ENCODE results near the gene STRN. TPM values are rescaled to one million over a fixed set of nuclear protein-coding genes. Genes with fewer than 3 reads are reported as not detected.
A peak's percentile ranks its signal among the peaks of the same experiment; 100 is the strongest.
"Not testable (repeated sequence)": the region's sequence is repeated elsewhere in the genome, so short reads cannot be mapped to it uniquely, and the experiment has no call there.

Gene STRN
- total and polyA plus RNA-seq, 2 donors (not counting 1 experiment from before 2014, with no cell fraction given): 13.7 to 19.9 TPM

GRCh38 chr2:36941867-36942266, 24.5 kb downstream of the STRN start:
- H2AFZ ChIP-seq (ENCODE audit: low read length): no peak overlapping the region
- TF ChIP-seq EZH2 (IDR thresholded peaks at IDR 0.05; ENCODE audit: low read length, missing control alignments) (no peak), CTCF (conservative IDR thresholded peaks at IDR 0.05 in 1 of 2, IDR thresholded peaks at IDR 0.05 in 1 of 2; ENCODE audit: low read depth in 1 of 2, low read length in 2 of 2) (no peak)
- no peak overlapping the region for H3K9ac ChIP-seq (ENCODE audit: insufficient read depth, low read length)
- no peaks in the 10 kb centered on the region for H3K4me1 ChIP-seq (ENCODE audit: control insufficient read depth, extremely low read depth, insufficient read depth, low read length)
- no peak for DNase-seq (ENCODE audit: low read depth in 2 of 2)
- no peaks in the 10 kb centered on the region for H3K9me3 ChIP-seq (ENCODE audit: control insufficient read depth, insufficient read depth, low read depth, low read length)
- no peak overlapping the region for H3K27ac ChIP-seq (ENCODE audit: insufficient read depth, low read length)
- H4K20me1 ChIP-seq (ENCODE audit: control insufficient read depth, extremely low read depth, insufficient read depth, low read length): no peaks in the 10 kb centered on the region
- H3K4me2 ChIP-seq (ENCODE audit: extremely low read depth, insufficient read depth, low read length): no peak overlapping the region
- no peak overlapping the region for H3K4me3 ChIP-seq (replicated peaks in 1 of 4; ENCODE audit: control extremely low read depth in 1 of 4, insufficient read depth in 1 of 4, low read depth in 3 of 4, low read length in 4 of 4)
- H3K36me3 ChIP-seq (ENCODE audit: control insufficient read depth, insufficient read depth, low read length): no peaks in the 10 kb centered on the region
- no peaks in the 10 kb centered on the region for H3K27me3 ChIP-seq (ENCODE audit: control insufficient read depth, insufficient read depth, low read length)
- no peaks in the 10 kb centered on the region for H3K79me2 ChIP-seq (ENCODE audit: control insufficient read depth, insufficient read depth, low read length)

DNA sequence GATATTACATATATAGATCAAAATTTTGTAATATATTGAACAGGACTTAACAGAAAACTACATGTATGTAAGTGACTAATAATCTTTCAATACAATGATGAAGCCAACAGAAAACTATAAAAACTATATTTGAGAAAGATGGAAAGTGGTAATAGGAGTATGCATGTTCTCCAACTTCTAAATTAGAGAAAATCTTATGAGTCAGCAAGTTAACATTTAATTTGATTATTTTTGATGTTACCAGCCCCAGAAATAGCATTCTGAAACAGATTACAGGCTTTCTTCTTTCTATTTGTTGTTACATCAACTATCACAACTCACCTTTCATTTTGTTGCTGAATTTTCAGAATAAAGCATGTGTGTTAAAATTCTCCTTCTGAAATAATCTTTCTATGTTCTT, 29.8 kb downstream of the STRN start:
- not testable (repeated sequence) for H3K27me3 ChIP-seq (ENCODE audit: control insufficient read depth, insufficient read depth, low read length); H3K27ac ChIP-seq (ENCODE audit: insufficient read depth, low read length); DNase-seq (ENCODE audit: low read depth in 2 of 2); H3K36me3 ChIP-seq (ENCODE audit: control insufficient read depth, insufficient read depth, low read length); H3K4me2 ChIP-seq (ENCODE audit: extremely low read depth, insufficient read depth, low read length); H3K9me3 ChIP-seq (ENCODE audit: control insufficient read depth, insufficient read depth, low read depth, low read length); H2AFZ ChIP-seq (ENCODE audit: low read length); H3K79me2 ChIP-seq (ENCODE audit: control insufficient read depth, insufficient read depth, low read length); H3K4me1 ChIP-seq (ENCODE audit: control insufficient read depth, extremely low read depth, insufficient read depth, low read length); H4K20me1 ChIP-seq (ENCODE audit: control insufficient read depth, extremely low read depth, insufficient read depth, low read length); H3K9ac ChIP-seq (ENCODE audit: insufficient read depth, low read length); H3K4me3 ChIP-seq (replicated peaks in 1 of 4; ENCODE audit: control extremely low read depth in 1 of 4, insufficient read depth in 1 of 4, low read depth in 3 of 4, low read length in 4 of 4)

DNA sequence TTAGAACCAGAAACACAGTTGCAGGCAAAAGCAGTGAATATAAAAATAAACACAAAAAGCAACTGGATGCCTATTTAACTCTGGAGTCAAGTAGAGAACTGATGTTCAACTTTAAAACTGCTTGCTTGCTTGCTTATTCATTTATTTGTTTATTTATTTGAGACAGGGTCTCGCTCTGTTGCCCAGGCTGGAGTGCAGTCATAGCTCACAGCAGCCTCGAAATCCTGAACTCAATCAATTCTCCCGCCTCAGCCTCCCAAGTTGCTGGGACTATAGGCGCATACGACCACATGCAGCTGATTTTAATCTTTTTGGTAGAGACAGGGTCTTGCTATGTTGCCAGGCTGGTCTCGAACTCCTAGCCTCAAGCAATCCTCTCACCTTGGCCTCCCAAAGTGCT, 34.6 kb downstream of the STRN start:
- H3K36me3 ChIP-seq (ENCODE audit: control insufficient read depth, insufficient read depth, low read length); H3K27ac ChIP-seq (ENCODE audit: insufficient read depth, low read length); H3K27me3 ChIP-seq (ENCODE audit: control insufficient read depth, insufficient read depth, low read length); H3K4me1 ChIP-seq (ENCODE audit: control insufficient read depth, extremely low read depth, insufficient read depth, low read length); H3K9me3 ChIP-seq (ENCODE audit: control insufficient read depth, insufficient read depth, low read depth, low read length); H3K9ac ChIP-seq (ENCODE audit: insufficient read depth, low read length); H3K4me2 ChIP-seq (ENCODE audit: extremely low read depth, insufficient read depth, low read length); H2AFZ ChIP-seq (ENCODE audit: low read length); H3K4me3 ChIP-seq (replicated peaks in 1 of 4; ENCODE audit: control extremely low read depth in 1 of 4, insufficient read depth in 1 of 4, low read depth in 3 of 4, low read length in 4 of 4); DNase-seq (ENCODE audit: low read depth in 2 of 2); H4K20me1 ChIP-seq (ENCODE audit: control insufficient read depth, extremely low read depth, insufficient read depth, low read length); H3K79me2 ChIP-seq (ENCODE audit: control insufficient read depth, insufficient read depth, low read length): not testable (repeated sequence)

DNA sequence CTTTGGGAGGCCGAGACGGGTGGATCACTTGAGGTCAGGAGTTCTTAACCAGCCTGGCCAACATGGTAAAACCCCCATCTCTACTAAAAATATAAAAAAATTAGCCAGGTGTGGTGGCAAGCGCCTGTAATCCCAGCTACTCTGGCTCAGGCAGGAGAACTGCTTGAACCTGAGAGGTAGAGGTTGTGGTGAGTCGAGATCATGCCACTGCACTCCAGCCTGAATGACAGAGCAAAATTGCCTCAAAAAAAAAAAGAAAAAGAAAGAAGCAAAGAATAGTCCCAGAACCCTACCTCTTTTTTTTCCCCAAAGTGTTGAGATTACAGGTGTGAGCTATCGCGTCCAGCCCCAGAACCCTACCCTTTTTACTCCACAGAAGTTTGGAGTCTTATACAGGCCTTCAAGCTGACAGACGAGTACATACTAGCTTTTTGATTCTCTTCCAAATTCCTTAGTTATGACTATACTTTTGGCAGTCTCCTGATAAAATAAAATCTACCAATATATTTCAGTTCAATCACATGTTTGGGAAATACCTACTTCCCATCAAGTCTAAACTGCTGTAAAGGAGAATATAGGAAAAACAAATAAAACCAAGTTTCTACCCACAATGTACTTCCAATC, 35.4 kb downstream of the STRN start:
- Histone ChIP-seq H3K4me2 (ENCODE audit: extremely low read depth, insufficient read depth, low read length) (peak overlapping the region; percentile 59), H3K27ac (ENCODE audit: insufficient read depth, low read length) (peak overlapping the region; percentile 47)
- H3K36me3 ChIP-seq (ENCODE audit: control insufficient read depth, insufficient read depth, low read length); H3K9ac ChIP-seq (ENCODE audit: insufficient read depth, low read length); H3K4me3 ChIP-seq (replicated peaks in 1 of 4; ENCODE audit: control extremely low read depth in 1 of 4, insufficient read depth in 1 of 4, low read depth in 3 of 4, low read length in 4 of 4); H4K20me1 ChIP-seq (ENCODE audit: control insufficient read depth, extremely low read depth, insufficient read depth, low read length); H3K4me1 ChIP-seq (ENCODE audit: control insufficient read depth, extremely low read depth, insufficient read depth, low read length); H3K27me3 ChIP-seq (ENCODE audit: control insufficient read depth, insufficient read depth, low read length); H3K79me2 ChIP-seq (ENCODE audit: control insufficient read depth, insufficient read depth, low read length); H3K9me3 ChIP-seq (ENCODE audit: control insufficient read depth, insufficient read depth, low read depth, low read length); H2AFZ ChIP-seq (ENCODE audit: low read length): not testable (repeated sequence)
- DNase-seq (ENCODE audit: low read depth in 2 of 2): peak; percentile 56 to 79

GRCh38 chr2:36926175-36927132, 39.9 kb downstream of the STRN start:
- not testable (repeated sequence) for H3K9ac ChIP-seq (ENCODE audit: insufficient read depth, low read length); H4K20me1 ChIP-seq (ENCODE audit: control insufficient read depth, extremely low read depth, insufficient read depth, low read length); H3K27me3 ChIP-seq (ENCODE audit: control insufficient read depth, insufficient read depth, low read length); H2AFZ ChIP-seq (ENCODE audit: low read length); H3K9me3 ChIP-seq (ENCODE audit: control insufficient read depth, insufficient read depth, low read depth, low read length); H3K4me3 ChIP-seq (replicated peaks in 1 of 4; ENCODE audit: control extremely low read depth in 1 of 4, insufficient read depth in 1 of 4, low read depth in 3 of 4, low read length in 4 of 4); H3K79me2 ChIP-seq (ENCODE audit: control insufficient read depth, insufficient read depth, low read length); H3K36me3 ChIP-seq (ENCODE audit: control insufficient read depth, insufficient read depth, low read length); H3K4me1 ChIP-seq (ENCODE audit: control insufficient read depth, extremely low read depth, insufficient read depth, low read length); H3K27ac ChIP-seq (ENCODE audit: insufficient read depth, low read length)
- H3K4me2 ChIP-seq (ENCODE audit: extremely low read depth, insufficient read depth, low read length): peak overlapping the region; percentile 35
- DNase-seq (ENCODE audit: low read depth in 2 of 2): peak in 1 of 2 donors; percentile 49

GRCh38 chr2:36922629-36923028, 43.7 kb downstream of the STRN start:
- not testable (repeated sequence) for H4K20me1 ChIP-seq (ENCODE audit: control insufficient read depth, extremely low read depth, insufficient read depth, low read length); H3K9ac ChIP-seq (ENCODE audit: insufficient read depth, low read length); H3K4me3 ChIP-seq (replicated peaks in 1 of 4; ENCODE audit: control extremely low read depth in 1 of 4, insufficient read depth in 1 of 4, low read depth in 3 of 4, low read length in 4 of 4); H2AFZ ChIP-seq (ENCODE audit: low read length); H3K4me2 ChIP-seq (ENCODE audit: extremely low read depth, insufficient read depth, low read length); H3K27ac ChIP-seq (ENCODE audit: insufficient read depth, low read length); H3K4me1 ChIP-seq (ENCODE audit: control insufficient read depth, extremely low read depth, insufficient read depth, low read length); H3K9me3 ChIP-seq (ENCODE audit: control insufficient read depth, insufficient read depth, low read depth, low read length); DNase-seq (ENCODE audit: low read depth in 2 of 2); H3K79me2 ChIP-seq (ENCODE audit: control insufficient read depth, insufficient read depth, low read length); H3K27me3 ChIP-seq (ENCODE audit: control insufficient read depth, insufficient read depth, low read length); H3K36me3 ChIP-seq (ENCODE audit: control insufficient read depth, insufficient read depth, low read length)
